ENCODE data around the gene EXOC2.

DNA sequence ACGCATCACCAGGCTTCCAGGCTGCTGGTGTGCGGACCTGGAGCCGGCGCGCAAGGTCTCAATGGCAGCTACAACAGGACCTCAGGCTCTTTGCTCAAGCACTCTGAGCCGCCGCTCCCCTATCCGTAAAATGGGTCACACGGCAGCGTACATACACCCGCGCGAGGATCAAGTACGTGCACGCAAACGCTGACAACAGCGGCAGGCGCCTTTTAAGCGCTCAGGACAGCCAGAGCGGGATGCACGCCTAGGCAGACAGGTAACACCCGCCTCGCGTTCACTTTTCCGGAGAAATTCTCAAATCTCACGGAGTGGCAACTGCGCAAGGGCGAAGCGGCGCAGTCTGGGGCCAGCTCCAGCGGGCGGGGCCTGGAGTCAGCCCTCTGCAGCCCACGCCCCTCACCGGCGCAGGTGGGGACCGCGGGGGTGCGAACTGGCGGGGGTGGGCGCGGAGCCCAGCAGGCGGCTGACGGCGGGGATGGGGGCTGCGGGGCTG, 535 bp downstream of the EXOC2 start:
- TF ChIP-seq, protein P1, sequence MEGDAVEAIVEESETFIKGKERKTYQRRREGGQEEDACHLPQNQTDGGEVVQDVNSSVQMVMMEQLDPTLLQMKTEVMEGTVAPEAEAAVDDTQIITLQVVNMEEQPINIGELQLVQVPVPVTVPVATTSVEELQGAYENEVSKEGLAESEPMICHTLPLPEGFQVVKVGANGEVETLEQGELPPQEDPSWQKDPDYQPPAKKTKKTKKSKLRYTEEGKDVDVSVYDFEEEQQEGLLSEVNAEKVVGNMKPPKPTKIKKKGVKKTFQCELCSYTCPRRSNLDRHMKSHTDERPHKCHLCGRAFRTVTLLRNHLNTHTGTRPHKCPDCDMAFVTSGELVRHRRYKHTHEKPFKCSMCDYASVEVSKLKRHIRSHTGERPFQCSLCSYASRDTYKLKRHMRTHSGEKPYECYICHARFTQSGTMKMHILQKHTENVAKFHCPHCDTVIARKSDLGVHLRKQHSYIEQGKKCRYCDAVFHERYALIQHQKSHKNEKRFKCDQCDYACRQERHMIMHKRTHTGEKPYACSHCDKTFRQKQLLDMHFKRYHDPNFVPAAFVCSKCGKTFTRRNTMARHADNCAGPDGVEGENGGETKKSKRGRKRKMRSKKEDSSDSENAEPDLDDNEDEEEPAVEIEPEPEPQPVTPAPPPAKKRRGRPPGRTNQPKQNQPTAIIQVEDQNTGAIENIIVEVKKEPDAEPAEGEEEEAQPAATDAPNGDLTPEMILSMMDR (IDR thresholded peaks at IDR 0.05; ENCODE audit: low read depth, low read length), result no peak
- TF ChIP-seq EZH2phosphoT487 (IDR thresholded peaks at IDR 0.05; ENCODE audit: low read depth), result no peak
